Mesenchymal stem cell (in vitro differentiated cells and primary cell): Measurements from ENCODE around the gene TMEM92.
A peak's percentile ranks its signal among the peaks of the same experiment; 100 is the strongest.

Source experiments
- DNase-seq: peaks from one replicate; pipeline ENCODE4 v3.0.0-alpha.2; 2013
- H2AFZ ChIP-seq: one replicate; pipeline ENCODE4 v1.6.1; 2013; ENCODE audit warnings: low read depth, mild to moderate bottlenecking, control low read depth, inconsistent platforms, low read length, moderate library complexity
- H2AK5ac ChIP-seq: 2 replicates; pipeline ENCODE4 v1.6.1; 2013; ENCODE audit warnings: low read length, moderate library complexity, mild to moderate bottlenecking, inconsistent platforms; ENCODE audit not compliant: severe bottlenecking
- H2BK120ac ChIP-seq: one replicate; pipeline ENCODE4 v1.6.1; 2013; ENCODE audit warnings: low read depth, mild to moderate bottlenecking, inconsistent platforms, low read length, moderate library complexity
- H2BK12ac ChIP-seq, 2 experiments: one replicate each; pipeline ENCODE4 v1.6.1; 2013; ENCODE audit warnings: inconsistent platforms in 2 of 2, low read length in 2 of 2, mild to moderate bottlenecking in 2 of 2, moderate library complexity in 2 of 2, control low read depth in 1 of 2
- H2BK15ac ChIP-seq: one replicate; pipeline ENCODE4 v1.6.1; 2013; ENCODE audit warnings: mild to moderate bottlenecking, low read depth, inconsistent platforms; ENCODE audit not compliant: poor library complexity, severe bottlenecking
- H2BK5ac ChIP-seq: 2 replicates; pipeline ENCODE4 v1.6.1; 2013; ENCODE audit warnings: low read depth, mild to moderate bottlenecking, low read length, control low read depth, inconsistent platforms; ENCODE audit not compliant: poor library complexity, severe bottlenecking
- H3K14ac ChIP-seq, 2 experiments: one replicate each; pipeline ENCODE4 v1.6.1; 2013; ENCODE audit warnings: inconsistent platforms in 2 of 2, low read length in 2 of 2, control low read depth in 1 of 2, mild to moderate bottlenecking in 1 of 2, moderate library complexity in 1 of 2
- H3K18ac ChIP-seq, 2 experiments: one replicate each; pipeline ENCODE4 v1.6.1; 2013; ENCODE audit warnings: inconsistent platforms in 2 of 2, low read length in 2 of 2, control low read depth in 1 of 2, low read depth in 1 of 2, mild to moderate bottlenecking in 1 of 2
- H3K23ac ChIP-seq, 2 experiments: one replicate each; pipeline ENCODE4 v1.6.1; 2013; ENCODE audit warnings: inconsistent platforms in 2 of 2, low read length in 2 of 2, mild to moderate bottlenecking in 2 of 2, moderate library complexity in 2 of 2, control low read depth in 1 of 2
- H3K27ac ChIP-seq: 2 replicates; pipeline ENCODE4 v1.5.1; 2013; ENCODE audit warnings: mild to moderate bottlenecking, moderate library complexity, low read length, control low read depth, inconsistent platforms; ENCODE audit not compliant: poor library complexity, severe bottlenecking
- H3K27me3 ChIP-seq, 2 experiments: 2 replicates each; pipeline versions ENCODE4 v1.6.1 to v1.7.0; 2013; ENCODE audit warnings: low read length in 2 of 2, mild to moderate bottlenecking in 2 of 2, moderate library complexity in 2 of 2, control low read depth in 1 of 2, inconsistent platforms in 1 of 2; ENCODE audit not compliant: control insufficient read depth in 1 of 2, insufficient read depth in 1 of 2
- H3K36me3 ChIP-seq, 2 experiments: 2 replicates each; pipeline versions ENCODE4 v1.6.1 to v1.7.0; 2013; ENCODE audit warnings: low read length in 2 of 2, control low read depth in 1 of 2, inconsistent platforms in 1 of 2, low read depth in 1 of 2, mild to moderate bottlenecking in 1 of 2; ENCODE audit not compliant: insufficient read depth in 2 of 2, control insufficient read depth in 1 of 2
- H3K4ac ChIP-seq, 2 experiments: one replicate each; pipeline ENCODE4 v1.6.1; 2013; ENCODE audit warnings: inconsistent platforms in 2 of 2, low read length in 2 of 2, mild to moderate bottlenecking in 2 of 2, moderate library complexity in 2 of 2, control low read depth in 1 of 2, low read depth in 1 of 2
- H3K4me1 ChIP-seq: 2 replicates; pipeline ENCODE4 v1.6.1; 2013; ENCODE audit warnings: low read depth, low read length, control low read depth; ENCODE audit not compliant: control insufficient read depth, insufficient read depth
- H3K4me2 ChIP-seq: 2 replicates; pipeline ENCODE4 v1.6.1; 2013; ENCODE audit warnings: low read length, mild to moderate bottlenecking, inconsistent platforms; ENCODE audit not compliant: poor library complexity, severe bottlenecking
- H3K4me3 ChIP-seq, 2 experiments: 2 replicates each; pipeline versions ENCODE4 v1.5.1 to v1.7.0; 2013; ENCODE audit warnings: low read length in 2 of 2, mild to moderate bottlenecking in 2 of 2, control low read depth in 1 of 2, low read depth in 1 of 2; ENCODE audit not compliant: insufficient read depth in 1 of 2
- H3K79me1 ChIP-seq: replicated peaks from 2 replicates; pipeline ENCODE4 v1.6.1; 2013; ENCODE audit warnings: mild to moderate bottlenecking, control low read depth, low read length, inconsistent platforms; ENCODE audit not compliant: poor library complexity, severe bottlenecking
- H3K9ac ChIP-seq: 2 replicates; pipeline ENCODE4 v1.7.0; 2013; ENCODE audit warnings: mild to moderate bottlenecking, low read length, moderate library complexity
- H3K9me3 ChIP-seq: 2 replicates; pipeline ENCODE4 v1.7.0; 2013; ENCODE audit warnings: mild to moderate bottlenecking, low read length; ENCODE audit not compliant: control insufficient read depth
- H4K8ac ChIP-seq: one replicate; pipeline ENCODE4 v1.6.1; 2013; ENCODE audit warnings: inconsistent platforms, mild to moderate bottlenecking, low read length, moderate library complexity
- H4K91ac ChIP-seq: one replicate; pipeline ENCODE4 v1.6.1; 2013; ENCODE audit warnings: mild to moderate bottlenecking, low read length, inconsistent platforms
- WGBS: methylation state at CpG from one replicate; pipeline ENCODE4 v1.1.7; 2013; ENCODE audit warnings: mixed read lengths; 5-methylcytosine and 5-hydroxymethylcytosine counted together

The TMEM92 gene

GRCh38 chr17:50244771-50245170 is 29.5 kb upstream of the TMEM92 start:
- no peaks in the 10 kb centered on the region for H3K36me3 ChIP-seq
- peaks cover 36% of the 10 kb centered on the region for H3K9me3 ChIP-seq
- no peak overlapping the region for H3K4me3 ChIP-seq
- no peaks in the 10 kb centered on the region for H3K27me3 ChIP-seq
- H2AFZ ChIP-seq: no peak overlapping the region
- H3K14ac ChIP-seq: no peak overlapping the region
- no peak overlapping the region for H4K91ac ChIP-seq
- no peak overlapping the region for H3K9ac ChIP-seq
- no peak overlapping the region for H2BK5ac ChIP-seq
- no peaks in the 10 kb centered on the region for H3K79me1 ChIP-seq
- H3K27ac ChIP-seq: no peak overlapping the region
- H2BK12ac ChIP-seq: no peak overlapping the region
- H2AK5ac ChIP-seq: no peak overlapping the region
- no peak overlapping the region for H4K8ac ChIP-seq
- H3K4me2 ChIP-seq: no peak overlapping the region
- no peak overlapping the region for H3K18ac ChIP-seq
- WGBS: 89% methylated on average over 6 of the region's 6 CpGs
- H2BK15ac ChIP-seq: no peak overlapping the region
- H3K23ac ChIP-seq: no peak overlapping the region
- H3K4me1 ChIP-seq: no peaks in the 10 kb centered on the region
- no peak overlapping the region for H2BK120ac ChIP-seq
- no peak for DNase-seq
- H3K4ac ChIP-seq: no peak overlapping the region

- no peak for DNase-seq
- H2BK5ac ChIP-seq: no peak overlapping the region
- 72% methylated on average over 2 of the region's 2 CpGs for WGBS
- no peak overlapping the region for H3K18ac ChIP-seq
- H3K36me3 ChIP-seq: no peaks in the 10 kb centered on the region
- no peak overlapping the region for H3K23ac ChIP-seq
- no peak overlapping the region for H3K4ac ChIP-seq
- H3K4me3 ChIP-seq: no peak overlapping the region
- H2BK120ac ChIP-seq: no peak overlapping the region
- no peaks in the 10 kb centered on the region for H3K4me1 ChIP-seq
- H2BK12ac ChIP-seq: no peak overlapping the region
- no peak overlapping the region for H2AFZ ChIP-seq
- H3K9me3 ChIP-seq: peaks cover 33% of the 10 kb centered on the region
- H3K27me3 ChIP-seq: no peaks in the 10 kb centered on the region
- no peak overlapping the region for H3K27ac ChIP-seq
- no peaks in the 10 kb centered on the region for H3K79me1 ChIP-seq
- no peak overlapping the region for H3K14ac ChIP-seq
- no peak overlapping the region for H3K9ac ChIP-seq
- H4K91ac ChIP-seq: no peak overlapping the region
- no peak overlapping the region for H4K8ac ChIP-seq
- no peak overlapping the region for H3K4me2 ChIP-seq
- no peak overlapping the region for H2AK5ac ChIP-seq
- no peak overlapping the region for H2BK15ac ChIP-seq
Measured at GRCh38 chr17:50248255-50248654, 26.0 kb upstream of the TMEM92 start.

- Histone ChIP-seq H3K36me3 (no peaks in the 10 kb centered on the region), H3K4me1 (peaks cover 9% of the 10 kb centered on the region), H3K23ac (no peak overlapping the region), H3K18ac (no peak overlapping the region), H2BK120ac (no peak overlapping the region), H2BK15ac (no peak overlapping the region), H3K79me1 (no peaks in the 10 kb centered on the region), H3K27ac (no peak overlapping the region), H3K27me3 (no peaks in the 10 kb centered on the region), H3K14ac (no peak overlapping the region), H4K8ac (no peak overlapping the region), H2AFZ (no peak overlapping the region), H4K91ac (no peak overlapping the region), H3K9ac (no peak overlapping the region), H3K4me3 (no peak overlapping the region), H3K4me2 (no peak overlapping the region), H2BK12ac (no peak overlapping the region), H2BK5ac (no peak overlapping the region), H3K9me3 (peaks cover 23% of the 10 kb centered on the region), H2AK5ac (no peak overlapping the region), H3K4ac (no peak overlapping the region)
- 95% methylated on average over 3 of the region's 3 CpGs for WGBS
- no peak for DNase-seq
Measured at GRCh38 chr17:50252781-50253180, 21.5 kb upstream of the TMEM92 start.

- Histone ChIP-seq H3K4ac (no peak overlapping the region), H2AK5ac (no peak overlapping the region), H4K8ac (no peak overlapping the region), H3K9ac (no peak overlapping the region), H2BK15ac (no peak overlapping the region), H3K18ac (peak overlapping the region in 1 of 2 experiments; percentile 34), H3K4me2 (no peak overlapping the region), H3K4me1 (peaks cover 35% of the 10 kb centered on the region), H2BK5ac (no peak overlapping the region), H3K36me3 (peaks cover 0 to 1% of the 10 kb centered on the region in 2 experiments), H3K9me3 (peaks cover 7% of the 10 kb centered on the region), H3K79me1 (no peaks in the 10 kb centered on the region), H2AFZ (no peak overlapping the region), H4K91ac (no peak overlapping the region), H3K4me3 (no peak overlapping the region), H3K14ac (no peak overlapping the region), H3K27ac (no peak overlapping the region), H2BK12ac (no peak overlapping the region), H2BK120ac (no peak overlapping the region), H3K27me3 (no peaks in the 10 kb centered on the region), H3K23ac (no peak overlapping the region)
- no peak for DNase-seq
- WGBS: 90% methylated on average over 12 of the region's 12 CpGs
Measured at GRCh38 chr17:50255766-50256635, 18.3 kb upstream of the TMEM92 start.
